Measurements from ENCODE around the gene TEX10. TPM values are rescaled to one million over a fixed set of nuclear protein-coding genes. Genes with fewer than 3 reads are reported as not detected.

TEX10 gene
- total RNA-seq, 4 donors from 2014 or later = 15.5 to 23.9 (median 21.6) TPM

DNA sequence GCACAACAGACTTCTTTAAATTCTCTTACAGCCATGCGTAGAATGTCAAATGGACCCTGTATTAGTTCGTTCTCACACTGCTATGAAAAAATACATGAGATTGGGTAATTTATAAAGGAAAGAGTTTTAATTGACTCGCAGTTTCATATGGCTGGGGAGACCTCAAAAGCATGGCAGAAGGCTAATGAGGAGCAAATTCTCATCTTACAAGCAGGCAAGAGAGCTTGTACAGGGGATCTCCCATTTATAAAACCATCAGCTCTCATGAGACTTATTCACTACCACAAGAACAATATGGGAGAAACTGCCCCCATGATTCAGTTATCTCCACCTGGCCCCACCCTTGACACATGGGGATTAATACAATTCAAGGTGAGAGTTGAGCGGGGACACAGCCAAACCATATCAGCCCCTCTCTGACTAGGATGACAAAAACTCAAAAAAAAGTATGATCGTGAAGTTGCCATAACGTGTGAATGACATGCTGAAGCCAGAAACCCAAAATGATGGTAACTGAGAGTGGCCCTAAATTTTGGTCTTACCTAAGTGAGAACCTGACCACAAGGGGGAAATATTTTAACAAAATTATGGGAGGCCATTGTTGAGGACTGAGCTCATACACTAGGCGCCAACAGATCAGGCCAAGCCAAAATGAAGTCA lies 17.5 kb upstream of the TEX10 start:
- intact Hi-C loops (cut with DNase I; ENCODE audit: low total_unique reads) = no loop called here
- DNase-seq (ENCODE audit: low spot score in 2 of 2) = no peak
- WGBS, 2 donors = 95 to 96% methylated on average over 7 of the region's 7 CpGs
- TF ChIP-seq, protein P1, sequence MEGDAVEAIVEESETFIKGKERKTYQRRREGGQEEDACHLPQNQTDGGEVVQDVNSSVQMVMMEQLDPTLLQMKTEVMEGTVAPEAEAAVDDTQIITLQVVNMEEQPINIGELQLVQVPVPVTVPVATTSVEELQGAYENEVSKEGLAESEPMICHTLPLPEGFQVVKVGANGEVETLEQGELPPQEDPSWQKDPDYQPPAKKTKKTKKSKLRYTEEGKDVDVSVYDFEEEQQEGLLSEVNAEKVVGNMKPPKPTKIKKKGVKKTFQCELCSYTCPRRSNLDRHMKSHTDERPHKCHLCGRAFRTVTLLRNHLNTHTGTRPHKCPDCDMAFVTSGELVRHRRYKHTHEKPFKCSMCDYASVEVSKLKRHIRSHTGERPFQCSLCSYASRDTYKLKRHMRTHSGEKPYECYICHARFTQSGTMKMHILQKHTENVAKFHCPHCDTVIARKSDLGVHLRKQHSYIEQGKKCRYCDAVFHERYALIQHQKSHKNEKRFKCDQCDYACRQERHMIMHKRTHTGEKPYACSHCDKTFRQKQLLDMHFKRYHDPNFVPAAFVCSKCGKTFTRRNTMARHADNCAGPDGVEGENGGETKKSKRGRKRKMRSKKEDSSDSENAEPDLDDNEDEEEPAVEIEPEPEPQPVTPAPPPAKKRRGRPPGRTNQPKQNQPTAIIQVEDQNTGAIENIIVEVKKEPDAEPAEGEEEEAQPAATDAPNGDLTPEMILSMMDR (IDR thresholded peaks at IDR 0.05) = no peak
- no peak for TF ChIP-seq POLR2A (IDR thresholded peaks at IDR 0.05)
- no peak overlapping the region for H3K4me3 ChIP-seq (ENCODE audit: low read depth, poor library complexity, severe bottlenecking)

DNA sequence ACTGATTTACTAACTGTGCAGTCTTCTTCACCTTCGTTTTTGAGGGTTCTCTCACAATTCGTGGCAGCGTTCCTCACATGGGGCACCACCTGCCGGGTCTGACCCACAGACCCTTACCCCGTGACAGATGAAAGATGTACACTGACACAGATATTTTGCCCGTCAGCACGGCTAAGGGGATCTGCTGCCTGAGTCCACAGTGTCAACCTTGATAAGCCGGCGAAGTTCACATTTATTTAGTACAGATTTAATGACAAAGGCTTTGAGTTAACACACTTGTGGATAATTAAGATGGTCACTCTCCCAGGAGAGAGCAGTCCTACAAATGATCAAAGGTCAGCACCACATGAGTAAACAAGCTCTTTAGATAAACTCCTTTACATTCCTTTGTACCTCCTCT lies 15.9 kb upstream of the TEX10 start:
- no peak for DNase-seq (ENCODE audit: low spot score in 2 of 2)
- no peak overlapping the region for H3K4me3 ChIP-seq (ENCODE audit: low read depth, poor library complexity, severe bottlenecking)
- WGBS, 2 donors = 84 to 94% methylated on average over 9 of the region's 9 CpGs
- TF ChIP-seq POLR2A (IDR thresholded peaks at IDR 0.05) = no peak
- TF ChIP-seq, protein P1 (IDR thresholded peaks at IDR 0.05) = no peak
- intact Hi-C loops (cut with DNase I; ENCODE audit: low total_unique reads) = no loop called here

DNA sequence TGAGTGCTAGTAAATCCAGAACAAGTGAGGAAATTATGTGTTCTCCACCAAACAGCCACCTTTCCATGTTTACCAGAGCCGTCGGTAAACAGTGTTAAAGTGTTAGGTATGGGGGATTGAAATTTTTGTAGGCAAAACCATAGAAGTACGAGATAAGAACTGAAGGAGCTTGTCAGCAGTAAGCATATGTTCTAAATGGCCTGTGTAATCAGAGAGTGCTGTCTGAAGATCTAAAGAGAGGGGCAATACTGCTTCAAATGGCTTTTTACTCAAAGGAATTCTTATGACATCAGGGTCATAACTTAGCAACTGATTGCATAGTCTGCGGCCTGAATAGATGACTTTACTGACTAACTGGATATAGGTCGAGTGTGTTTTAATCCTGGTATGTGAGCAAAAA lies 13.4 kb upstream of the TEX10 start:
- no peak overlapping the region for H3K4me3 ChIP-seq (ENCODE audit: low read depth, poor library complexity, severe bottlenecking)
- intact Hi-C loops (cut with DNase I; ENCODE audit: low total_unique reads) = no loop called here
- TF ChIP-seq POLR2A (IDR thresholded peaks at IDR 0.05) = no peak
- TF ChIP-seq, protein P1 (IDR thresholded peaks at IDR 0.05) = no peak
- WGBS, 2 donors = 82% methylated on average over 5 of the region's 5 CpGs
- no peak for DNase-seq (ENCODE audit: low spot score in 2 of 2)

DNA sequence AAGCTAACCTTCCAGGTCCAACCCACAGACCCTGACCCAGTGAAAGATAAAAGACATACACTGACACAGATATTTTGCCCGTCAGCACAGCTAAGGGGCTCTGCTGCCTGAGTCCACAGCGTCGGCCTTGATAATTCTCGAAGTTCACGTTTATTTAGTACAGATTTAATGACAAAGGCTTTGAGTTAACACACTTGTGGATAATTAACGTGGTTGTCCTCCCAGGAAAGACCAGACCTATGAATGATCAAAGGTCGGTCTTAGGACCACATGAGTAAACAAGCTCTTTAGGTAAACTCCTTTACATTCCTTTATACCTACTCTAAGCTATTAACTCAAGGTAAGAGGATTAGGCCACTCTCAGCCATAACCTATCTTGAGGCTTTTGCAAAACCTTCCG lies 11.3 kb upstream of the TEX10 start:
- DNase-seq (ENCODE audit: low spot score in 2 of 2) = no peak
- no peak for TF ChIP-seq POLR2A (IDR thresholded peaks at IDR 0.05)
- TF ChIP-seq, protein P1 (IDR thresholded peaks at IDR 0.05) = no peak
- intact Hi-C loops (cut with DNase I; ENCODE audit: low total_unique reads) = no loop called here
- no peak overlapping the region for H3K4me3 ChIP-seq (ENCODE audit: low read depth, poor library complexity, severe bottlenecking)
- 93% methylated on average over 8 of the region's 8 CpGs for WGBS, 2 donors

DNA sequence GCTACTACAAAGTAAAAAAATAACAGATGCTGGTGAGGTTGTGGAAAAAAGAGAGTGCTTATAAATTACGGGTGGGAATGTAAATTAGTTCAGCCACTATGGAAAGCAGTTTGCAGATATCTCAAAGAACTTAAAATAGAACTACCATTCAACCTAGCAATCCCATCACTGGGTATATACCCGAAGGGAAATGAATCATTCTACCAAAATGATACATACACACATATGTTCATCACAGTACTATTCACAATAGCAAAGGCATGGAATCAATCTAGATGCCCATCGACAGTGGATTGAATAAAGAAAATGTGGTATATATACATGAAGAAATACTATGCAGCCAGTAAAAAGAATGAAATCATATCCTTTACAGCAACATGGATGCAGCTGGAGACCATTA lies 6.3 kb upstream of the TEX10 start:
- intact Hi-C loops (cut with DNase I; ENCODE audit: low total_unique reads) = no loop called here
- DNase-seq (ENCODE audit: low spot score in 2 of 2) = no peak
- WGBS, 2 donors = 92 to 95% methylated on average over 3 of the region's 3 CpGs
- TF ChIP-seq, protein P1 (IDR thresholded peaks at IDR 0.05) = no peak
- TF ChIP-seq POLR2A (IDR thresholded peaks at IDR 0.05) = no peak
- no peak overlapping the region for H3K4me3 ChIP-seq (ENCODE audit: low read depth, poor library complexity, severe bottlenecking)

DNA sequence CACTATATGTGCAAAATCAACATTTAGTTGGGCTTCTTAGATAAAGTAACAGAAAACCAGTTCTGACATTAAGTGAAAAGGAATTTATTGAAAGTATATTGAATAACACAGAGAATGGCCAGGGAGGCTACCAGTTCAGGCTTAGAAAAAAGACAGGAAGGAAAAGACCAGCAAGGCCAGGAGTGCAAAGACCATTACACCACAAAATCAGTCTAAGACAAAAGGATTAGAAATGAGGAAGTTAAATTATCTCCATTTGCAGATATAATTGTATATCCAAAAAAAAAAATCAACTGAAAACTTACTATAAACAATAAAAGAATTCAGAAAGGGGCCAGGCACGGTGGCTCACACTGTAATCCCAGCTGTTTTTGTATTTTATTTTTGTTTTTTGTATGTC lies 4.8 kb upstream of the TEX10 start:
- WGBS, 2 donors = 67 to 79% methylated on average over 1 of the region's 1 CpG
- TF ChIP-seq POLR2A (IDR thresholded peaks at IDR 0.05) = no peak
- TF ChIP-seq, protein P1 (IDR thresholded peaks at IDR 0.05) = no peak
- intact Hi-C loops (cut with DNase I; ENCODE audit: low total_unique reads) = no loop called here

More for the DNA sequence above, 4.8 kb upstream of the TEX10 start:
- DNase-seq (ENCODE audit: low spot score in 2 of 2) = no peak
- no peak overlapping the region for H3K4me3 ChIP-seq (ENCODE audit: low read depth, poor library complexity, severe bottlenecking)

Data from lower leg skin (tissue), 4 donors.